ENCODE results near the gene PTPRA. TPM values are rescaled to one million over a fixed set of nuclear protein-coding genes. Genes with fewer than 3 reads are reported as not detected.

The PTPRA gene
- total and polyA plus RNA-seq, 2 of the 13 experiments (the other 11 are each of a cell fraction or from before 2014, with no cell fraction given) = 47.2 to 127 TPM

DNA sequence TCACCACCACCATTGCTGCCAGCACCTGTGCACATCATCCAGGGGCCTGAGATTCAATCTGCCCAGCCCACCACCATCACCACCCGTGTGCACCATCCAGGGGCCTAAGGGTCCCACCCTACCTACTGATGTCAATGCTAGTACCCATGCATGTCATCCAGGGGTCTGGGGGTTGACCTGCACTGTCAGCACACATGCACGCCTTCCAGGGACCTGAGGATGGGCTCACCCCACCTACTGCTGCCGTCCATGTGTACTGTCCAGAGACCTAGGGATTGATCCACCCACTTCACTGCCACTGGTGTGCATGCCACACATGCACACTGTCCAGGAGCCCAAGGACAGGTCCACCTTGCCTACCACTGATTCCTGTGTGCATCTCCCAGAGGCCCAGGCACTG lies 186.2 kb downstream of the PTPRA start (continued):
- TF ChIP-seq, protein P1, sequence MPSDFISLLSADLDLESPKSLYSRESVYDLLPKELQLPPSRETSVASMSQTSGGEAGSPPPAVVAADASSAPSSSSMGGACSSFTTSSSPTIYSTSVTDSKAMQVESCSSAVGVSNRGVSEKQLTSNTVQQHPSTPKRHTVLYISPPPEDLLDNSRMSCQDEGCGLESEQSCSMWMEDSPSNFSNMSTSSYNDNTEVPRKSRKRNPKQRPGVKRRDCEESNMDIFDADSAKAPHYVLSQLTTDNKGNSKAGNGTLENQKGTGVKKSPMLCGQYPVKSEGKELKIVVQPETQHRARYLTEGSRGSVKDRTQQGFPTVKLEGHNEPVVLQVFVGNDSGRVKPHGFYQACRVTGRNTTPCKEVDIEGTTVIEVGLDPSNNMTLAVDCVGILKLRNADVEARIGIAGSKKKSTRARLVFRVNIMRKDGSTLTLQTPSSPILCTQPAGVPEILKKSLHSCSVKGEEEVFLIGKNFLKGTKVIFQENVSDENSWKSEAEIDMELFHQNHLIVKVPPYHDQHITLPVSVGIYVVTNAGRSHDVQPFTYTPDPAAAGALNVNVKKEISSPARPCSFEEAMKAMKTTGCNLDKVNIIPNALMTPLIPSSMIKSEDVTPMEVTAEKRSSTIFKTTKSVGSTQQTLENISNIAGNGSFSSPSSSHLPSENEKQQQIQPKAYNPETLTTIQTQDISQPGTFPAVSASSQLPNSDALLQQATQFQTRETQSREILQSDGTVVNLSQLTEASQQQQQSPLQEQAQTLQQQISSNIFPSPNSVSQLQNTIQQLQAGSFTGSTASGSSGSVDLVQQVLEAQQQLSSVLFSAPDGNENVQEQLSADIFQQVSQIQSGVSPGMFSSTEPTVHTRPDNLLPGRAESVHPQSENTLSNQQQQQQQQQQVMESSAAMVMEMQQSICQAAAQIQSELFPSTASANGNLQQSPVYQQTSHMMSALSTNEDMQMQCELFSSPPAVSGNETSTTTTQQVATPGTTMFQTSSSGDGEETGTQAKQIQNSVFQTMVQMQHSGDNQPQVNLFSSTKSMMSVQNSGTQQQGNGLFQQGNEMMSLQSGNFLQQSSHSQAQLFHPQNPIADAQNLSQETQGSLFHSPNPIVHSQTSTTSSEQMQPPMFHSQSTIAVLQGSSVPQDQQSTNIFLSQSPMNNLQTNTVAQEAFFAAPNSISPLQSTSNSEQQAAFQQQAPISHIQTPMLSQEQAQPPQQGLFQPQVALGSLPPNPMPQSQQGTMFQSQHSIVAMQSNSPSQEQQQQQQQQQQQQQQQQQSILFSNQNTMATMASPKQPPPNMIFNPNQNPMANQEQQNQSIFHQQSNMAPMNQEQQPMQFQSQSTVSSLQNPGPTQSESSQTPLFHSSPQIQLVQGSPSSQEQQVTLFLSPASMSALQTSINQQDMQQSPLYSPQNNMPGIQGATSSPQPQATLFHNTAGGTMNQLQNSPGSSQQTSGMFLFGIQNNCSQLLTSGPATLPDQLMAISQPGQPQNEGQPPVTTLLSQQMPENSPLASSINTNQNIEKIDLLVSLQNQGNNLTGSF (CRISPR knock-in tag; IDR thresholded peaks at IDR 0.05) = no peak
- TF ChIP-seq MBD4 (IDR thresholded peaks at IDR 0.05; ENCODE audit: borderline replicate concordance, low read length) (no peak), ZNF138 (CRISPR knock-in tag; IDR thresholded peaks at IDR 0.05; ENCODE audit: low read depth) (0 out of 2 replicates have a peak, but pooled peaks have one; percentile 78), ZC3H13 (CRISPR knock-in tag; IDR thresholded peaks at IDR 0.05) (no peak), ZFP36 (IDR thresholded peaks at IDR 0.05; ENCODE audit: borderline replicate concordance, low read depth, low read length, partially characterized antibody) (no peak), GATAD1 (CRISPR knock-in tag; IDR thresholded peaks at IDR 0.05) (no peak), CENPX (CRISPR knock-in tag; IDR thresholded peaks at IDR 0.05) (no peak), GTF3A (CRISPR knock-in tag; conservative IDR thresholded peaks at IDR 0.05) (no peak), ZNF768 (CRISPR knock-in tag; IDR thresholded peaks at IDR 0.05) (0 out of 2 replicates have a peak, but pooled peaks have one; percentile 22), CREB1 (IDR thresholded peaks at IDR 0.05) (no peak), CREB1 (CRISPR knock-in tag; IDR thresholded peaks at IDR 0.05) (no peak), ZNF33A (CRISPR knock-in tag; IDR thresholded peaks at IDR 0.05; ENCODE audit: borderline replicate concordance) (no peak), ATRX (CRISPR knock-in tag; IDR thresholded peaks at IDR 0.05; ENCODE audit: borderline replicate concordance) (no peak)
- TF ChIP-seq, protein P2, sequence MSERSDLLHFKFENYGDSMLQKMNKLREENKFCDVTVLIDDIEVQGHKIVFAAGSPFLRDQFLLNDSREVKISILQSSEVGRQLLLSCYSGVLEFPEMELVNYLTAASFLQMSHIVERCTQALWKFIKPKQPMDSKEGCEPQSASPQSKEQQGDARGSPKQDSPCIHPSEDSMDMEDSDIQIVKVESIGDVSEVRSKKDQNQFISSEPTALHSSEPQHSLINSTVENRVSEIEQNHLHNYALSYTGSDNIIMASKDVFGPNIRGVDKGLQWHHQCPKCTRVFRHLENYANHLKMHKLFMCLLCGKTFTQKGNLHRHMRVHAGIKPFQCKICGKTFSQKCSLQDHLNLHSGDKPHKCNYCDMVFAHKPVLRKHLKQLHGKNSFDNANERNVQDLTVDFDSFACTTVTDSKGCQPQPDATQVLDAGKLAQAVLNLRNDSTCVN (CRISPR knock-in tag; IDR thresholded peaks at IDR 0.05; ENCODE audit: borderline replicate concordance) = no peak
- TF ChIP-seq, protein P3, sequence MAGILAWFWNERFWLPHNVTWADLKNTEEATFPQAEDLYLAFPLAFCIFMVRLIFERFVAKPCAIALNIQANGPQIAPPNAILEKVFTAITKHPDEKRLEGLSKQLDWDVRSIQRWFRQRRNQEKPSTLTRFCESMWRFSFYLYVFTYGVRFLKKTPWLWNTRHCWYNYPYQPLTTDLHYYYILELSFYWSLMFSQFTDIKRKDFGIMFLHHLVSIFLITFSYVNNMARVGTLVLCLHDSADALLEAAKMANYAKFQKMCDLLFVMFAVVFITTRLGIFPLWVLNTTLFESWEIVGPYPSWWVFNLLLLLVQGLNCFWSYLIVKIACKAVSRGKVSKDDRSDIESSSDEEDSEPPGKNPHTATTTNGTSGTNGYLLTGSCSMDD (CRISPR knock-in tag; IDR thresholded peaks at IDR 0.05) = 0 out of 2 replicates have a peak, but pooled peaks have one; percentile 21
- TF ChIP-seq, protein P4, sequence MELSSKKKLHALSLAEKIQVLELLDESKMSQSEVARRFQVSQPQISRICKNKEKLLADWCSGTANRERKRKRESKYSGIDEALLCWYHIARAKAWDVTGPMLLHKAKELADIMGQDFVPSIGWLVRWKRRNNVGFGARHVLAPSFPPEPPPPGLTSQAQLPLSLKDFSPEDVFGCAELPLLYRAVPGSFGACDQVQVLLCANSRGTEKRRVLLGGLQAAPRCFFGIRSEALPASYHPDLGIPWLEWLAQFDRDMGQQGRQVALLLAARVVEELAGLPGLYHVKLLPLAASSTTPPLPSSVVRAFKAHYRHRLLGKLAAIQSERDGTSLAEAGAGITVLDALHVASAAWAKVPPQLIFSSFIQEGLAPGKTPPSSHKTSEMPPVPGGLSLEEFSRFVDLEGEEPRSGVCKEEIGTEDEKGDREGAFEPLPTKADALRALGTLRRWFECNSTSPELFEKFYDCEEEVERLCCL (CRISPR knock-in tag; IDR thresholded peaks at IDR 0.05; ENCODE audit: borderline replicate concordance) = no peak
